GM18907 (cell line): ENCODE data around the gene SLC39A10.
"Not testable (repeated sequence)": the region's sequence is repeated elsewhere in the genome, so short reads cannot be mapped to it uniquely, and the experiment has no call there.

Source experiments
- ATAC-seq: cut with Tn5 transposase; IDR thresholded peaks from one replicate; pipeline ENCODE4 v1.9.1; 2021; ENCODE audit warnings: mild to moderate bottlenecking, moderate library complexity; ENCODE audit not compliant: unreplicated experiment

Gene SLC39A10

DNA sequence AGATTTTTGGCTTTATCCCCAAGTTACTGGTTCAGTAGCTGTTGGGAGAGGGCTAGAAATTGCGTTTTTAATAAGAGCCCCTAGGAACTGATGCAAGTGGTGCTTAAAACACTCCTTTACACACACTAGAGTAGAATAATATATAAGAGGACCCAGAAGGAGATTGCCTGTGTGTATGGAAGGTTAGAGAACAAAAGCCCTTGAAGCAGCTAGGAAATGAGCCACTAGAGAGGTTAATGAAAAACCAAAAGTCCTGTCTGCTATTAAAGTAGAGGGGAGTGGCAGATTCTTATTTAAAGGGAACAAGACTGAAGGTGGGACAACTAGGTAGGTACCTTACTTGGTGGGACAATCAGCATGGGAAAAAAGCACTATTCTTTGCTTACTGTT is 14.4 kb upstream of the SLC39A10 start:
- ATAC-seq = no peak

DNA sequence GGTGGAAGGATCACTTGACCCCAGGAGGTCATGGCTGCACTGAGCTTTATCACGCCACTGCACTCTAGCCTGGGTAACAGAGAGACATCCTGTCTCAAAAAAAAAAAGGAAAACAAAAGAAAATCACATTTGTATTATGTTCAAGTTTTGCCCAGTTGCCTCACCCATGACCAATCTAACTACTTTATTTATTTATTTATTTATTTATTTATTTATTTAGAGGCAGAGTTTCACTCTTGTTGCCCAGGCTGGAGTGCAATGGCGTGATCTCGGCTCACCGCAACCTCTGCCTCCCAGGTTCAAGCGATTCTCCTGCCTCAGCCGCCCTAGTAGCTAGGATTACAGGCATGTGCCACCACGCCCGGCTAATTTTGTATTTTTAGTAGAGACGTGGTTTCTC is 12.3 kb upstream of the SLC39A10 start:
- not testable (repeated sequence) for ATAC-seq

DNA sequence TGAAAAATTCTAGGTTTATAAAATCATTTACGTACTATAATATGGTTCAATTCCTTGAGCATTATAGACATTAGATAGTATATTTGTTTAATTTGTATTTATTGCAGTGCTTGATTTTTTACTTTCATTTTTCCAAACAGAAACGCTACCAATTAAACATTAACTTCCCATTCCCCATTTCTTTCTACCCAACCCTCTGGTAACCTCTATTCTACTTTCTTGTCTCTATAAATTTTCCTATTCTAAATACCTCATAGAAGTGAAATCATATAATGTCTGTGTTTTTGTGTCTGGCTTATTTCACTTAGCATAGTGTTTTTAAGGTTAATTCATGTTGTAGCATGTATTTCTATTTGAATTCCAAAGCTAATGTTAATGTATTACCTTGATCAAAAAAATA is 11.6 kb upstream of the SLC39A10 start:
- no peak for ATAC-seq

DNA sequence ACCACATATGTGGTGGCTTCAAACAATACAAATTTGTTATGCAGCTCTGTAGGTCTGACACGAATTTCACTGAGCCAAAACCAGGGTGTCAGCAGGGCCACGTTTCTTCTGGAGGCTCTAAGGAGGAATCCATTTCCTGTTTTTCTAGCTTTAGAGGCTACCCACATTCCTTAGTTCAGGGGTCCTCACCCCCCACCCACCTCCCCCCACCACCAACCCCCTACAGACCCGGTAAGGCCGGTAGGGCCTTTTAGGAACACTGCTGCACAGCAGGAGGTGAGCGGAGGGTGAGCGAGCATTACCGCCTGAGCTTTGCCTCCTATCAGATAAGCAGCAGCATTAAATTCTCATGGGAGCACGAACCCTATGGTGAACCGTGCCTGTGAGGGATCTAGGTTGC is 10.6 kb upstream of the SLC39A10 start:
- no peak for ATAC-seq

DNA sequence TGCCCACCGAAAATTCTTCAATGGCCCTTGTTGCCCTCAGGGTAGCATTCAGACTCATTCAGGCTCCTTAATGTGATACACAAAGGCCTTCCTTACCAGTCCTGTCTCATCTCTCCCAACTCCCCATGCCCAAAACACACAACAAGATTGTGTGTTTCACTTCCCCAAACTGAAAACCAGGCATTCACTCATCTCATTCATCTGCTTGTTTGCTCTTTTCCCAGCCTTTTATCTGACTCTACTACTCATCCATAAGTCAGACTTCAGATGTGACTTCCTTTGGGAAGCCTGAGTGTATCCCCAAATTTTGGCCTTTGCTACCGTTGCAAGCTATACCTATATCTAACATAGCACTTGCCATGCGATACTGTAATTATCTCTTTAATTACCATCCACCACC is 9.7 kb upstream of the SLC39A10 start:
- ATAC-seq = no peak

DNA sequence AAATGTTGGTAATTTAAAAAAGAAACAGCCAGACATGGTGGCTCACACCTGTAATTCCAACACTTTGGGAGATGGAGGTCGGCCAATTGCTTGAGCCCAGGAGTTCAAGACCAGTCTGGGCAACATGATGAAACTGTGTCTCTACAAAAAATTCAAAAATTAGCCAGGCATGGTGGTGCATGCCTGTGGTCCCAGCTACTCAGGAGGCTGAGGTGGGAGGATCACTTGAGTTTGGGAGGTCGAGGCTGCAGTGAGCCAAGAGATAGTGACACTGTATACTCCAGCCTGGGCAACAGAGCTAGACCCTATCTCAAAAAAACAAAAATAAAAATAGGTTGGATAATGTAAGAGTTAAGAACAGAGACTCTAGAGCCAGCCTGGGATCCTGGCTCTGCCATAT is 8.7 kb upstream of the SLC39A10 start:
- ATAC-seq = not testable (repeated sequence)

DNA sequence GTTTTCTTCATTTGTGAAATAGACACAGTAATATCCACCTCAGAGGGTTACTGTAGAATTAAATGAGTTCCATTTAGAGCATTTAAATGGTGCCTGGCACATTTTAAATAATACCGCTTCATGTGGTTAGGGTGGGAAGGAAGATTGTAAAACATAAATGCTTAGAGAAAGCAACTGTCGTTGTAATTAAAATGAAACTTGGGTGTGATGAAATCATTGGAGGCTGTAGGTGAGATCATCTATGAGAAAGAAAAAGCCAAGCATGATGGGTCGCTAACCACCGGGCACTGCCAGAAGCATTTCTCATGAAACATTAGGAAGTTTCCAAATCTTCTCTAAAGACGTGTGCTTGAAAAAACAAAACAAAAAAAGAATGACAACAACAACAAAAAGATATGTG is 8.2 kb upstream of the SLC39A10 start:
- ATAC-seq = no peak

DNA sequence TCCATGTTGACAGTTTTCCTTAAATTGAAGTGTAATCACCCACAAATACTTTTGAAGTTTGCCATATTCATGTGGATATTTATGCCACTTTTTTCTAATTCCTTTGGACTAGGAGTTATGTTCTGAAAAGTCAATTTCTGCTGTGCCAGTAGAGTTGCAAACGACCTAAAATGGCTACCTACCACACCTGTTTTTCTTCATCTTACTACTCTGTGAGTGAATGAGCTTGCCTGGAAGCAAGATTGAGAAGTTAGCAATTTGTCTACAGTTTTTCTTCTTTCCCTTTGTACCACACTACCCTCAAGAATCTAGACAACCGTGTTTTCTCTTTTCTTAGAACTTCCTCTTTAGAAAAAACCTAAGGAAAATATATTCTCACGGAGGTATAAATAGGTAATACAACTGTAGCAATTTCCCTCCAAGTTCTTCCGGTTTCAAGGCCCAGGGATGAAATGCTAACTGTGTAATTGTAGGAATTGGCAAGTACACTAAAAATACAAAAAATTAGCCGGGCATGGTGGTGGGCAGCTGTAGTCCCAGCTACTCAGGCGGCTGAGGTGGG is 7.3 kb upstream of the SLC39A10 start:
- ATAC-seq = peak; percentile 29

DNA sequence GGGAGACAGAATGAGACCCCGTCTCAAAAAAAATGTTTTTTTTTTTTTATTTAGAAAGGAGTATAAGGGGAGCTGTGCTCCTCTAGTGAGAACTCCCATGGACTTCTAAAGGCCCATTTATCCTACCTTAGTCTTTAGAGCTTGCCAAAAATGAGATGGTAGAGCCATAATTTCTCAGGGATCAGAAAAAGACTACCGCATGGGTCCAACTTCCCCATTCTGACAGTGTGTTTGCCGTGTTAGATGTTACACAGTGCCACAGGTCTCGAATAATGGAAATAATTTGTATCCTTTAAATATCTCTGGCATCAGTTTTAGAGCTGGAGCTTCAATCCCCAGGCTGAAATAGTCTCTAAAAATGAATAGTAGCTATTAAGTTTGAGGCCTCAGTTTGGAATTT is 6.0 kb upstream of the SLC39A10 start:
- ATAC-seq = no peak

DNA sequence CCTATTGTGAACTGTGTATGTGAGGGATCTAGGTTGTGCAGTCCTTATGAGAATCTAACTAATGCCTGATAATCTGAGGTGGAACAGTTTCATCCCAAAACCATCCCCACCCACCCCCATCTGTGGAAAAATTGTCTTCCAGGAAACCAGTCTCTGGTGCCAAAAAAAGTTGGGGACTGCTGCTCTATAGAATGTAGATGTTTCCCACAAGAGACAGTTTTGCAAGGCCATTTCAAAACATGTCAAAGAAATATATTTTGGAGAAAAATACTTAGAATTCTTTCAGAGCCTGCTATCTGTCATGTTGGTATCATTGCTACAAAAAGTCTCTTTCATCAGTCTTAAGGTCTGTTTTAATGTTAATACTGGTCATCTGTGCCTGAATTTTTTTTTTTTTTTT is 4.1 kb upstream of the SLC39A10 start:
- no peak for ATAC-seq

DNA sequence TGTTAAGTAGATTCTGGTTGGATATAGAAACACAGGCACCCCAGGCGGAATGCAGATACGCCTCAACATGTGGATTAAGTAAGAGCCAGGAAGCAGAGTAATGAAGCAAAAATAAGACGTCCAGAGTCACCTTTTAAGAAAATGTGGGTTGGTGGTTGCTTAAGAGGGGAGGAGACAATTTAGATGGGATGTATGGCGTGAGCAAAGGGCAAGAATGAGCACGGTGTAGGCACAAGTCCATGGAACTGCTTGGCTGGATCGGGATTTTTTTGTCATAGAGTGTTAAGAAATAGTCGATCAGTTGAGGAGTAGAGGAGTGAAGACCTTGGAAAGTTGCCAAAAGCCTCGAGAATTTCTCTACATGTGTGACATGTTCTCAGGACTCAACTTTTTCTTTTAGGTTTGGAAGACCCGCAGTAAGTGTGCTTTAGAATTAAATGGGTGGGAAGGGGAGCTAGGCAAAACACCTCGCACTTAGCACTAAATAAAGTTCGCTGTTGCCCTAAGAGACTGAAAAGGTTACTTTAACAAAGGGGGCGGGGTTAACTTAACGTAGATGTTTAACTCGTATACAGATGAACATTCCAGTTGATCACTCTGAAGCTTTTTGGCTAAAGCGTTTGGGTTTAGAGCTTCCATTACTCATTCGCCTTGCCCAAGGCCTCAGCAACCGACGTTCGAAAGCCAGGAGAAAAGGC is 716 bp upstream of the SLC39A10 start:
- no peak for ATAC-seq

DNA sequence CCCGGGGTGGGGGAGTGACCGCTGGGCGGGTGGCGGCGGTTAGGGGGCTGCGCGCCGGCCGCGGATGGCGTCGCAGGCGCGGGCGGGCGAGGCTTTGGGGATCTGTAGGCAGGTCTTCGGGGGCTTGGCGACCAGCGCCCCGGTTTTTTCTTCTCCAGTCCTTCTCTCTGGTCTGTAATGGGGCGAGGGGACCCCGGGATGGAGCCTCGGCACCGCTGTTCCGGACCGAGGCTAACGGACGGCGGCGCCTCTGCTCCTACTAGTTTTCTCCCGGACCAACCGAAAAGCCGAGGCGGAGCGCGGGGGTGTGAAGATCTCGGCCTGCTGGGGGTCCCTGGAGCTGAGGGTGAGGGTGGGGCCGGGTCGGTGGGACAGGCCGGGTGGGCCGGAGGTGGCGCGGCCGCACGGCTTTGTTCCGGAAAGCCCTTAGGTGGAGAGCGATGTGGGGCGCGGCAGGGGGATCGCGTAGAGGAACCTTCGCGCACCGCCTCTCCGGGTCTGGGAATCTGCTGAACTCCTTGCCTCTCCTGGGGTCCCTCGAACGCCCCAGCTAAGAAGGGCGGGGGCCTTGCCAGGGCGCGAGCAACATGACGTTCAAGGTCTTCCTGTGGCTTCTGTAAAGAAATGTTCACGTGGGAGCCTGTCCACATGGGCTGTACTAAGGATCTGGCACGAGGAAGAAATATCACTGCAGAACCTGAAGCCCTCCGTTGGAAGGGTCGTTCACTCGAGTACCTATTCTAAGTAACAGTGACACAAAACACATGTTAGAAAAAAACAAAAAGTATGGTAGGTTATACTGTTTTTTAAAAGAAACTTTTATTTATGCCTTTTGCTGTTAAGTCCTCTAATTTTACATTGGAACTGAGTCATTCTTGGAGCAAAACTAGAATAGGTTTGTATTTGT is 861 bp downstream of the SLC39A10 start:
- peak; percentile 31 for ATAC-seq

DNA sequence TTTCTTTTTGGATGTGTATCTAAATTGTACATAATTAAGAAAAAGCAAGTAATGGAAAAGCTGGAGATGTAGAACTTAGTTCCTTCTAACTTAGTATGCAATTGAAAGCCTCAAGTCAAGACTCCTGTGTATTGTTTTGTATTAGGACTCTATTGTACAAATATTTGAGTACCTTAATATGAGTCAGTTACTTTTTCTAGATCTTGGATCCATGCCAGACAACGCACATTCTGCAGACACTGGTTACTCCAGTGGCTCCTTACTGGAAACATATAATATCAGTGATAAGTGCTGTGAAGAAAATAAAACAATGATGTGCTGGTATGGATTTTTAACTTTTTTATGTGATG is 1.5 kb downstream of the SLC39A10 start:
- no peak for ATAC-seq

DNA sequence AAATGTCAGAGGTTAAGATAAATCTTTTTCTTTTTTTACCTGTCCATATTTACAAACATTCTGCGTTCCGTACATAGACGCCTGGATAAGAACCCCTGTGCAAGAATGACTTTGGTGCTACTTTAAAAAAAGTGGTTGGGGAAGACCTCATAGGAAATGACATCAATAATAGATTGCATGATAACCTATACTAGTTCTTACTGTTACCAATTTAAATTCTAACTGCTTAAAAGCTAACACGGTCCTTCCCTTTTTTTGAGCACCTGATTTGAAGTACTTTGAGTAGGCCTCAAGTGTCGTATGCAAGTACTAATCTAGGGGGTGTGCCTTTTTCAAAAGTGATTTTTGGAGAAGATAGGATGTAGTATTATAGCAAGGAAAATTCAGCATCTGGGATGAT is 2.1 kb downstream of the SLC39A10 start:
- ATAC-seq = no peak

DNA sequence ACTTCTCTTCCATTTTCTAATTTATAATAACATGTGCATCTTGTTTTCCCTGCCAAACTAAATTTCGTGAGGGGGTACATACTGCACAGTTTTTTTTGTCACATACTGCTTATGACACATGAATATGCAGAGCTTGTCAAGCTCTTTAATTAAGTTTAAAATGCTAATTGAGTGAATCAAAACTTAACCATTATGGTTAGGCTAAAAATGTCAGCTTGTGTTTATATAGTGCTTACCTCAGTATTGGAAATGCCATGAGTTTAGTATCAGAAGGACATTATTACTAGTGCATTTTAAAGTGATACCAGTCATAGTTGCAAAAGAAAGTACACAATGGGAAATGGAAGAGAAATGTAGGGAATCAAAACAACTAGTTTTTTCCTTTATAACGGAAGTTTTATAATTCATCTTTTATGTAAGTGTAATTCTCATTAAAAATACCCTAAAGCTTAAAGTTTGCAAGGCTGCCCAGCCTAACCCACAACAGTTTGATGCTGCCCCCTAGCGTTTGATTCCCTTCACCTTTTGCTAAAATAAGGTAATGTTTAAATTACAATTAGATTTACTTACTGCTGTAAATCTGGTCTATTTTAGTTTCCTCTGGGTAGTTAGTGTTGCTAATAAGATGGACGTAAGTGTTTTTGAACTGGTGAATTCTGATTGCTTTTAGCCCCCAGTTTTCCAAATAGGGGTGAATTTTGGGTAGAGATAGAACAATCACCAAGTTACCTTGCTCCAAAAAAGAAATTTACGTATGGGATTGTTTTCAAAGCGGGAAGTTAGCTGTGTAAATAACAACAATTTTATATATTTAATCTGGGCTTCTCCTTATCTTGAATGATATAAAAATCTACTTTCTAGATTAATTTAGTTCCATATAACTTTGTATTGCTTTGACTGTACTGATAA is 3.2 kb downstream of the SLC39A10 start:
- no peak for ATAC-seq

DNA sequence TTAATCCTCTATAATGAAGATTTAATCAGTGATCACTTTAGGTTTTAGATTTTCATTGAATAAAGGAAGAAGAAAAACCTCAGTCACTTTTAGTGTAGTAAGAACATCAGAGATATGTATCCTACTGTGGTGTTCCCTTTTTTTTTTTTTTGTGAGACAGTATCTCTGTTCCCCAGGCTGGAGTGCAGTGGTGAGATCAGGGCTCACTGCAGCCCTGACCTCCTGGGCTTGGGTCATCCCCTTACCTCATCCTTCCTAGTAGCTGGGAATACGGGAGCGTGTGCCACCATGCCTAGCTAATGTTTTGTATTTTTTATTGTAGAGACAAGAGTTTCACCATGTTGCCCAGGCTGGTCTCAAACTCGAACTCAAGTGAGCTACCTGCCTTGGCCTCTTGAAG is 5.1 kb downstream of the SLC39A10 start:
- no peak for ATAC-seq

DNA sequence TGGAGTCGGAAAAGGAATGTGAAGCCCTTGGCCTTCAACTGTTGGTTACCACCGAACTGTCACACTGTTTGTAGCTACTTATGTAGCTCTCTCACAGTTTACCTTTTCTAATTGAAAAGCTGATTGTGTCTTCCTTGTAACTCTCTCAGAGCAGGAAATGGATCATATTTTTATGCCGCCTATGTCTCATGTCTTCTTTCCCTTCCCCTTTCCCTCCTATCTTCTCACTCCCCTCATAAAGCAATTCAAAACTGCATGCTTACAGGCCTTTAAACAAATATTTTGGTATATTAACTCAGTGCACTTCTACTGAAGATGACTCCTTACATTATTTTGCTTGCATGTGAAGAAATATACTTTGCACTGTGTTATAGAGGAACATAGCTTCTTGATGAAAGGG is 6.0 kb downstream of the SLC39A10 start:
- no peak for ATAC-seq

DNA sequence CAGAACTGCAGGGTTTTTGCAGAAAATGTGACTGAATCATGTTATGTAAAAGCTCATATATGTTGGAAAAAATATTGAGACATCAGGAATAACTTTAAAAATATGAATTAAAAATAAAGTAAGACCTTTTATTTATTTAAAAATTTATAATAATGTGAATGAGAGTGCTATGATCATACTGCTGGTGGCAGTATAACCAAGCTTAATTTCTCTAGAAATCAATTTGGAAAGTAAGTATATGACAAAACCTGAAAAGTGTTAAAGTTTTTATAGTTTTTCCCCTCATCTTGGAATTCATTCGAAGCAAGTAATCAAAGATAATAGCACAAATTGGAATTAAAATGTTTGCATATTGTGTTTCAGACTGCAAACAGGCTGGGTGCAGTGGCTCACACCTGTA is 7.5 kb downstream of the SLC39A10 start:
- ATAC-seq = no peak

DNA sequence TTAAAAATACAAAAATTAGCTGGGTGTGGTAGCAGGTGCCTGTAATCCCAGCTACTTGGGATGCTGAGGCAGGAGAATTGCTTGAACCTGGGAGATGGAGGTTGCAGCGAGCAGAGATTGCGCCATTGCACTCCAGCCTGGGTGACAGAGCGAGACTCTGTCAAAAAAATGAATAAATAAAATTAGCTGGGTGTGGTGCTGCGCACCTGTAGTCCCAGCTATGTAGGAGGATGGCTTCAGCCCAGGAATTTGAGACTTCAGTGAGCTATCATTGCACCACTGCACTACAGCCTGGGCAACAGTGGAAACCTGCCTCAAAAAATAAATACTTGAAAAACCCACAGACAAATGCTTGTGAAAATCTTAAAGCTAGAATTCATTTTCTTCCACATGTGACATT is 8.1 kb downstream of the SLC39A10 start:
- ATAC-seq = not testable (repeated sequence)

DNA sequence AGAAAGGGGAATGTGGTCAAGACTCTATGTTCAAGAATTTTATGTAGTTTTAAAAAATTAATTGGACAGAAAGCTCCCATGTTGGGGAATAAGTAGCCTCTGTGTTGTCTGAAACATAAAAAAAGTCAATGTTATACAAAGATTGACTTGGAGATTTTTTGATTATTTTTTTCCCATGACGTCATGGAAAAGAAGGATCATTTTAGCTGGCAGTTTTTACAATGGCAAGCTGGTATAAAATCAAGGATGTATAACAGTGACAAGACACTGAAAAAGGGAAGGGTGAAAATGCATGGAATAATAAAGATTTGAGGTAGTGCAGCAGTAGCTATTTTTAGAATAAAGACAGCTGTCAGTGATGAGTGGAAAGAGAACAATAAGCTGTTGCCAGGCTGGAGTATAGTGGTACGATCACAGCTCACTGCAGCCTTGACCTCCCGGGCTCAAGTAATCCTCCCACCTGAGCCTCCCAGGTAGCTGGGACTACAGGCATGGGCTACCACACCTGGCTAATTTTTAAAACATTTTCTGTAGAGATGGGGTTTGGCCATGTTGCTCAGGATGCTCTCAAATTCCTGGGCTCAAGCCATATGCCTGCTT is 9.2 kb downstream of the SLC39A10 start:
- no peak for ATAC-seq

DNA sequence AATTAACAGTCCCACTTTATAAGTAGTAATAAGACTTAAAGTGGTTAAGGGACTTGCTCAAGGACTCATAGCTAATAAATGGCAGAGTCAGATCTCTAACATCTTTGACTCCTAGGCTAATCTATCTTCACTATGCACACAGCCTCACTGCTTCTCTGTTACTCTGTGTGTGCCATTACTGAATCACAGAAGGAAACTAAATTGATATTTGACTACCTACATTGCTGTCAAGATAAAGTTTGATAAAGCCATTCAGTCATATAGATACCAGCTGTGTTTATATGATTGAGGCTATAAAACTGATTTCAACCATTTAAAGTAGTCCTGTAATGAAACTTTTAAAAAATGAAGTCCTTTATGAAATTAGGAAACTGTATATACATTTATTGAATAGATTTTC is 10.9 kb downstream of the SLC39A10 start:
- ATAC-seq = no peak
